ENCODE results near the gene CDKN1C. TPM values are rescaled to one million over a fixed set of nuclear protein-coding genes. Genes with fewer than 3 reads are reported as not detected.

The CDKN1C gene
- total RNA-seq, 4 donors from 2014 or later = 27.1 to 52.7 (median 31.4) TPM

DNA sequence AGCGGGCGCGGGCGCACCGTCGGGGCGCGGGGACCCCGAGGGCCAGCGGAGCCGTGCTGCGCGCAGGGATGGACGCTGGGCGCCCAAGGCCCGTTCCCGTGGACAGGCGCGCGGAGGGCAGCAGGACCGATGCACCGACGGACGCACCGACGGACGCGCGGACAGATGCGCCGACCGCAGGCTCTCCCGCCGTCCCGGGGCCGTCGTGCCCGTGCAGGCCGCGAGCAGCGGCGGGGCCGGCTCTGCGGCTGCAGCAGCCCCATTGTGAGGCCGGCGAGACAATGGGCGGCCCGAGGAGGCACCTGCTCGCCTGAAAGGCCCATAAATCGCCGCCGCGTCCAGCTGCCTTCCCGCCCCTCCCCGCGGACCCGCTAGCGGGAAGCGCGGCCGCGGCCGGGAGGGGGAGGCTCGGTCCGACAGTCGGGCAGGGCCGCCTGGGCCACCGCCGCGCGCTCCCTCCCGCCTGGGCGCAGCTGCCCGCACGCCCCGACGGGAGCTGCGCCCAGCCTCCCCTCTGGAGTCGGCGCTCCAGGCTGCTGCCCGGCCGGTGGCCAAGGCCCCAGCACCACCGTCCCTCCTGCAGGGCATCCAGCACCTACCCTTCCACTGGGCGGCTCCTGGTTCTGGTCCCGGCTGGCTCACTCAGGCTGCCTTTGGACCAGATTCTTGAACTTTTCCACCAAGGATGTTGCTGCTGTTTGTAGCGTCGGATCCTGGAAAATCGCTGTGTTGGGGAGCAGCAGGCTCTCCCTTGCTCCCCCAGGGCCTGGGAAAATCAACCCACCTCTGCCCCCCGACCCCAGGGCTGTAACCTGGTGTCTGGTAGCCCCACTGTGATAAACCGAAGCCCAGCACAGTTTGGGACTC, 15.8 kb downstream of the CDKN1C start:
- no peak overlapping the region for H3K4me3 ChIP-seq (ENCODE audit: low read depth, poor library complexity, severe bottlenecking)
- TF ChIP-seq POLR2A (IDR thresholded peaks at IDR 0.05) = no peak
- TF ChIP-seq, protein P1, sequence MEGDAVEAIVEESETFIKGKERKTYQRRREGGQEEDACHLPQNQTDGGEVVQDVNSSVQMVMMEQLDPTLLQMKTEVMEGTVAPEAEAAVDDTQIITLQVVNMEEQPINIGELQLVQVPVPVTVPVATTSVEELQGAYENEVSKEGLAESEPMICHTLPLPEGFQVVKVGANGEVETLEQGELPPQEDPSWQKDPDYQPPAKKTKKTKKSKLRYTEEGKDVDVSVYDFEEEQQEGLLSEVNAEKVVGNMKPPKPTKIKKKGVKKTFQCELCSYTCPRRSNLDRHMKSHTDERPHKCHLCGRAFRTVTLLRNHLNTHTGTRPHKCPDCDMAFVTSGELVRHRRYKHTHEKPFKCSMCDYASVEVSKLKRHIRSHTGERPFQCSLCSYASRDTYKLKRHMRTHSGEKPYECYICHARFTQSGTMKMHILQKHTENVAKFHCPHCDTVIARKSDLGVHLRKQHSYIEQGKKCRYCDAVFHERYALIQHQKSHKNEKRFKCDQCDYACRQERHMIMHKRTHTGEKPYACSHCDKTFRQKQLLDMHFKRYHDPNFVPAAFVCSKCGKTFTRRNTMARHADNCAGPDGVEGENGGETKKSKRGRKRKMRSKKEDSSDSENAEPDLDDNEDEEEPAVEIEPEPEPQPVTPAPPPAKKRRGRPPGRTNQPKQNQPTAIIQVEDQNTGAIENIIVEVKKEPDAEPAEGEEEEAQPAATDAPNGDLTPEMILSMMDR (IDR thresholded peaks at IDR 0.05) = no peak
- 25 to 34% methylated on average over 21 to 50 of the region's 90 CpGs for WGBS, 2 donors
- DNase-seq (ENCODE audit: low spot score in 2 of 2) = no peak
- intact Hi-C loops (cut with DNase I; ENCODE audit: low total_unique reads) = no loop called here

DNA sequence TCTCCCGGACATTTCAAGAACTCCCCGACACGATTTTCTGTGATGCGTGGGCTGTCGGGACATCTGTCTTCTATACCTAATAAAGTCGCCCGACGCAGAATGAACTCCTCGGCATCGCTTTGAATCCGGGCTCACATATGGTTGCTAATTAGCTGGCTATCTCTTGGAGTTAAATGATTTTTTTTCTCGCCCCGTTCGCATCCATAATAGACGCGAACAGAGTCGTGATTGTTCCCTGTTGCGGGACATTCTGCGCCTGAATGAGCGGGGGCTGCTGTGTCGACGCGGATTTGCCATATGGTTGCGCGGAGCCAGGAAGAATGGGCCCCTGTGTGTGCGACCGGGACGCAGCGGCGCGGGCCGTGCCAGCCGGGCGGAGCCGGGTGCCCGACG, 16.4 kb downstream of the CDKN1C start:
- DNase-seq (ENCODE audit: low spot score in 2 of 2) = no peak
- intact Hi-C loops (cut with DNase I; ENCODE audit: low total_unique reads) = no loop called here
- no peak overlapping the region for H3K4me3 ChIP-seq (ENCODE audit: low read depth, poor library complexity, severe bottlenecking)
- TF ChIP-seq, protein P1 (IDR thresholded peaks at IDR 0.05) = no peak
- TF ChIP-seq POLR2A (IDR thresholded peaks at IDR 0.05) = no peak
- WGBS, 2 donors = 19 to 30% methylated on average over 20 to 37 of the region's 37 CpGs

DNA sequence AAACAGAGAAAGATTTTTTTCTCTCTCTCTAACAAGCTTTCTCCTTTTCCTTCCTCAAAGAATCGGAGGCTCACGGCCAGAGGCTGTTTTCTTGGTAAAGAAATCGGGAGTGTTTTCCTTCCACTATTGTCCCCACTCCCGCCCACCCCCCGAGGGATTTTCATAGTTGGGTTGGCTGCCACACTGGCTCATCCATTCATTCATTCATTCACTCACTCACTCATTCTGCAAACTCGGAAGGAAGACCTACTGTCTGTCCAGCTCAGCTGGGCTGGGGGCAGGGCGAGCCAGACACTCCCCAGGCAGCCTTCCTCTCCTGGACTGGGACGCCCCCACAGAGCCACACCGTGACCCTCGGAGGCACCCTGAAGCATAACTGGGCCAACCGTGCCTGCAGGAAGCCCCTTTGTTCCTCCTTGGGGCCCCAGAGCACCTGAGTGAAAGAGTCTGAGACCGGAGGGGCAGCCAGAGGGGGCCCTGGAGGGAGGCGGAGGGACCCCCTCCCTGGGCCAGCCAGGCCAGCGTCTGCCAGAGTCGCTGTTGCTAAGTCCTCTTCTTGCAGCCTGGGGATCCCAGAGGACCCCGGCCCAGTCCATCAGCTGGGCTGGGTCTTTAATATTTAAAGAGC, 17.0 kb downstream of the CDKN1C start:
- intact Hi-C loops (cut with DNase I; ENCODE audit: low total_unique reads) = no loop called here
- WGBS, 2 donors = 22 to 24% methylated on average over 12 to 16 of the region's 16 CpGs
- no peak overlapping the region for H3K4me3 ChIP-seq (ENCODE audit: low read depth, poor library complexity, severe bottlenecking)
- DNase-seq (ENCODE audit: low spot score in 2 of 2) = no peak
- TF ChIP-seq, protein P1 (IDR thresholded peaks at IDR 0.05) = no peak
- no peak for TF ChIP-seq POLR2A (IDR thresholded peaks at IDR 0.05)

DNA sequence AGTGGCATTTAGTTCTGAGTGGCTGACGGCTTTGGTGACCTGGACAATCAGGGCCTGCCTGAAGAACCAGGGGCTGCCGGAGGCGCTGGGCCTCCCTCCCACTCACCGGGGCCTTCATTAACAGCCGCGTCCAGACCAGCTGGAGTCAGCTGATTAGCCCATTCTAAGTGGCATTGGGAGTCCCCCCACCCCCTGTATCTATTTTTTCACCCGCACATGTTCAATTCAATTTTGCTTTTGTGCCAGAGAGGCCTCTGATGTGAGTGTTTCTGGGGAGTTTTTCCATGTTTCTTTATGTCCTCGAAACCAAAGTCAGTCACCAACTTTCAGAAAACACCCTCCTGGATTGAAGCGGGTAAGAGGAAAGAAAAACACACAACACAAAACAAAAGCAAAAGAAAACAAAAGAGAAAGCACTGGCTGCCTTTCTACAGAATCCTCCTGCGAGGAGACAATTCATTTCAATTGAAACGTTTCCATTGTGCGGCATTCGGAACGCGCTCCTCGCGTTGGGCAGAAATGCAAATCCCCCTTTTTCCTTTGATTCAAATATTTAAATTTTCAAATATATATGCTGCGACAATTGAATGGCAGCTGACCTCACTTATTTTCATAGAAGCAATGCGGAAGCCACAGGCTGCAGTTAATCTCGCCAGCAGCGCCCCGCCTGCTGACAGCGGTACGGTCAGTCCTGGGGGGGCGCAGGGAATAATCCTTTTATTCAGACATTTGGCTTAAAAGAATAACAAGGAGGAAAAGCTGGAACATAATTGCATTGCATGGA, 17.7 kb downstream of the CDKN1C start:
- H3K4me3 ChIP-seq (ENCODE audit: low read depth, poor library complexity, severe bottlenecking) = no peak overlapping the region
- intact Hi-C loops (cut with DNase I; ENCODE audit: low total_unique reads) = no loop called here
- 75 to 77% methylated on average over 25 of the region's 25 CpGs for WGBS, 2 donors
- no peak for TF ChIP-seq POLR2A (IDR thresholded peaks at IDR 0.05)
- TF ChIP-seq, protein P1 (IDR thresholded peaks at IDR 0.05) = no peak
- DNase-seq (ENCODE audit: low spot score in 2 of 2) = no peak

DNA sequence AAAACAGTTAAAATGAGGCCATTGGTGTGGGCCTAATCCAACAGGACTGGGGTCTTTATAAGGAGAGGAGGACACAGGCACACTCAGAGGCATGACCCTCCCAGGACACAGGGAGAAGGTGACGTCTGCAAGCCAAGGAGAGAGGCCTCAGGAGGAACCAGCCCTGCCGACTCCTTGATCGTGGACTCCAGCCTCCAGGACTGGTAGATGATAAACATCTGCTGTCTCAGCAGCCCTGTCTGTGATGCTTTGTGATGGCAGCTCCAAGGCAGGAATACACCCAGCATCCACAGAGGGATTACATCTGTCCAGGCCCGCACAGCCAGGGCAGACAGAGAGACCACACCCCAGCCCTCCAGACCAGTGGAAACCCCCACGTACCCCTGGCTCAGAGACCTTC, 18.4 kb downstream of the CDKN1C start:
- no peak overlapping the region for H3K4me3 ChIP-seq (ENCODE audit: low read depth, poor library complexity, severe bottlenecking)
- TF ChIP-seq POLR2A (IDR thresholded peaks at IDR 0.05) = no peak
- TF ChIP-seq, protein P1 (IDR thresholded peaks at IDR 0.05) = no peak
- no peak for DNase-seq (ENCODE audit: low spot score in 2 of 2)
- intact Hi-C loops (cut with DNase I; ENCODE audit: low total_unique reads) = no loop called here
- WGBS, 2 donors = 73 to 81% methylated on average over 5 of the region's 5 CpGs
